K562 (cell line): ENCODE results near the gene VPS37D.
"Not testable (repeated sequence)": the region's sequence is repeated elsewhere in the genome, so short reads cannot be mapped to it uniquely, and the experiment has no call there.

Experiments used
- CCAR2 ChIP-seq: fragments of 200-400 bp; formaldehyde crosslinking; IDR thresholded peaks from 2 replicates; pipeline ENCODE4 v1.6.1; 2017; ENCODE audit warnings: mild to moderate bottlenecking, low read depth, low read length
- EZH2 ChIP-seq: IDR thresholded peaks from 2 replicates; pipeline ENCODE4 v1.6.1; 2012; ENCODE audit warnings: low read depth, mild to moderate bottlenecking, inconsistent platforms, low read length, borderline replicate concordance
- FOXM1 ChIP-seq, 2 experiments: fragments of 450-650 bp in 1 of 2; sonication (generic) in 1 of 2; formaldehyde crosslinking in 1 of 2; IDR thresholded peaks; 2 replicates each; pipeline versions ENCODE4 v1.6.1 to v1.9.0; 2017 to 2022; ENCODE audit warnings: low read depth in 2 of 2, mild to moderate bottlenecking in 2 of 2, missing genetic modification reagents in 1 of 2, moderate library complexity in 1 of 2
- MXI1 ChIP-seq: IDR thresholded peaks from 2 replicates; pipeline ENCODE4 v1.6.1; 2011; ENCODE audit warnings: low read depth, mild to moderate bottlenecking, improper control_type of control experiment, low read length
- NFIC ChIP-seq: fragments of 450-650 bp; IDR thresholded peaks from 2 replicates; pipeline ENCODE4 v1.6.1; 2017; ENCODE audit warnings: mild to moderate bottlenecking, inconsistent platforms
- SMARCC2 ChIP-seq: fragments of 450-650 bp; IDR thresholded peaks from 2 replicates; pipeline ENCODE4 v1.6.1; 2017; ENCODE audit warnings: antibody characterized with exemption, moderate library complexity, mild to moderate bottlenecking, low read depth
- SNIP1 ChIP-seq: fragments of 450-650 bp; IDR thresholded peaks from 2 replicates; pipeline ENCODE4 v1.7.1; 2017; ENCODE audit warnings: low read depth, mild to moderate bottlenecking
- ZNF695 ChIP-seq: fragments of 450-650 bp; formaldehyde crosslinking; IDR thresholded peaks from 2 replicates; pipeline ENCODE4 v1.4.0; 2020; ENCODE audit warnings: mild to moderate bottlenecking, moderate library complexity
- TF ChIP-seq, protein P1 (sequence below): fragments of 200-800 bp; sonication (Bioruptor generic); IDR thresholded peaks from 2 replicates; pipeline ENCODE4 v1.6.1; 2017; ENCODE audit warnings: missing genetic modification characterization, missing compliant biosample characterization
- TF ChIP-seq, protein P2 (sequence below): conservative IDR thresholded peaks from 2 replicates; pipeline ENCODE4 v1.6.1; 2011; ENCODE audit warnings: low read depth, mild to moderate bottlenecking, low read length; ENCODE audit not compliant: control insufficient read depth
- TF ChIP-seq, protein P3 (sequence below): fragments of 450-650 bp; IDR thresholded peaks from 2 replicates; pipeline ENCODE4 v1.6.1; 2017; ENCODE audit warnings: mild to moderate bottlenecking, moderate library complexity

DNA sequence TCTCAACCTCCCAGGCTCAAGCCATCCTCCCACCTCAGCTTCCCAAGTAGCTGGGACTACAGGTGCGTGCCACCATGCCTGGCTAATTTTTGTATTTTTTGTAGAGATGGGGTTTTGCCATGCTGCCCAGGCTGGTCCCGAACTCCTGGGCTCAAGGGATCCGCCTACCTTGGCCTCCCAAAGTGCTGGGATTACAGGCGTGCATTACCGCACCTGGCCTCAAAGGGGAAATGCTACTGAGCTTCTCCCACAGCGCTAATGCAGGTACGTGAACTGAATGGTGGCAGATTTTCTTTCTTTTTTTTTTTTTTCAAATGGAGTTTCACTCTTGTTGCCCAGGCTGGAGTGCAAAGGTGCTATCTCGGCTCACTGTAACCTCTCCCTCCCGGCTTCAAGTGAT lies 8.4 kb downstream of the VPS37D start:
- not testable (repeated sequence) for TF ChIP-seq NFIC; CCAR2; SNIP1; MXI1; SMARCC2; ZNF695 (CRISPR knock-in tag); EZH2; FOXM1 (IDR thresholded peaks at IDR 0.05; ENCODE audit: low read depth); FOXM1 (CRISPR knock-in tag; IDR thresholded peaks at IDR 0.05; ENCODE audit: low read depth)
- TF ChIP-seq, protein P1, sequence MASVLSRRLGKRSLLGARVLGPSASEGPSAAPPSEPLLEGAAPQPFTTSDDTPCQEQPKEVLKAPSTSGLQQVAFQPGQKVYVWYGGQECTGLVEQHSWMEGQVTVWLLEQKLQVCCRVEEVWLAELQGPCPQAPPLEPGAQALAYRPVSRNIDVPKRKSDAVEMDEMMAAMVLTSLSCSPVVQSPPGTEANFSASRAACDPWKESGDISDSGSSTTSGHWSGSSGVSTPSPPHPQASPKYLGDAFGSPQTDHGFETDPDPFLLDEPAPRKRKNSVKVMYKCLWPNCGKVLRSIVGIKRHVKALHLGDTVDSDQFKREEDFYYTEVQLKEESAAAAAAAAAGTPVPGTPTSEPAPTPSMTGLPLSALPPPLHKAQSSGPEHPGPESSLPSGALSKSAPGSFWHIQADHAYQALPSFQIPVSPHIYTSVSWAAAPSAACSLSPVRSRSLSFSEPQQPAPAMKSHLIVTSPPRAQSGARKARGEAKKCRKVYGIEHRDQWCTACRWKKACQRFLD (CRISPR knock-in tag), result not testable (repeated sequence)
- TF ChIP-seq, protein P2, sequence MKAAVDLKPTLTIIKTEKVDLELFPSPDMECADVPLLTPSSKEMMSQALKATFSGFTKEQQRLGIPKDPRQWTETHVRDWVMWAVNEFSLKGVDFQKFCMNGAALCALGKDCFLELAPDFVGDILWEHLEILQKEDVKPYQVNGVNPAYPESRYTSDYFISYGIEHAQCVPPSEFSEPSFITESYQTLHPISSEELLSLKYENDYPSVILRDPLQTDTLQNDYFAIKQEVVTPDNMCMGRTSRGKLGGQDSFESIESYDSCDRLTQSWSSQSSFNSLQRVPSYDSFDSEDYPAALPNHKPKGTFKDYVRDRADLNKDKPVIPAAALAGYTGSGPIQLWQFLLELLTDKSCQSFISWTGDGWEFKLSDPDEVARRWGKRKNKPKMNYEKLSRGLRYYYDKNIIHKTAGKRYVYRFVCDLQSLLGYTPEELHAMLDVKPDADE, result not testable (repeated sequence)
- TF ChIP-seq, protein P3, sequence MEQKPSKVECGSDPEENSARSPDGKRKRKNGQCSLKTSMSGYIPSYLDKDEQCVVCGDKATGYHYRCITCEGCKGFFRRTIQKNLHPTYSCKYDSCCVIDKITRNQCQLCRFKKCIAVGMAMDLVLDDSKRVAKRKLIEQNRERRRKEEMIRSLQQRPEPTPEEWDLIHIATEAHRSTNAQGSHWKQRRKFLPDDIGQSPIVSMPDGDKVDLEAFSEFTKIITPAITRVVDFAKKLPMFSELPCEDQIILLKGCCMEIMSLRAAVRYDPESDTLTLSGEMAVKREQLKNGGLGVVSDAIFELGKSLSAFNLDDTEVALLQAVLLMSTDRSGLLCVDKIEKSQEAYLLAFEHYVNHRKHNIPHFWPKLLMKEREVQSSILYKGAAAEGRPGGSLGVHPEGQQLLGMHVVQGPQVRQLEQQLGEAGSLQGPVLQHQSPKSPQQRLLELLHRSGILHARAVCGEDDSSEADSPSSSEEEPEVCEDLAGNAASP, result not testable (repeated sequence)
